Jurkat, Clone E6-1 (cell line): ENCODE results near the gene FOXG1.

ENCODE experiments used
- DNase-seq: peaks from one replicate; pipeline ENCODE4 v3.0.0-alpha.2; 2011; ENCODE audit warnings: low read depth, low spot score
- H3K4me3 ChIP-seq: 2 replicates; pipeline ENCODE4 v1.5.1; 2011; ENCODE audit warnings: mild to moderate bottlenecking, low read length, control low read depth, moderate library complexity

The FOXG1 gene

GRCh38 chr14:28773861-28774691 is 7.5 kb downstream of the FOXG1 start:
- H3K4me3 ChIP-seq: no peak overlapping the region

GRCh38 chr14:28774764-28775735 is 8.5 kb downstream of the FOXG1 start:
- no peak overlapping the region for H3K4me3 ChIP-seq
- no peak for DNase-seq

More at GRCh38 chr14:28773861-28774691, 7.5 kb downstream of the FOXG1 start:
- DNase-seq: no peak

GRCh38 chr14:28776482-28777266 is 10.1 kb downstream of the FOXG1 start:
- H3K4me3 ChIP-seq: no peak overlapping the region
- DNase-seq: no peak

- DNase-seq: no peak
- no peak overlapping the region for H3K4me3 ChIP-seq
These were observed 11.0 kb downstream of the FOXG1 start for GRCh38 chr14:28777471-28778137.

- H3K4me3 ChIP-seq: no peak overlapping the region
- no peak for DNase-seq
These were observed 11.8 kb downstream of the FOXG1 start for GRCh38 chr14:28778138-28779117.

GRCh38 chr14:28779456-28779855 is 12.9 kb downstream of the FOXG1 start:
- no peak for DNase-seq
- H3K4me3 ChIP-seq: no peak overlapping the region

- DNase-seq: no peak
- no peak overlapping the region for H3K4me3 ChIP-seq
These were observed 14.5 kb downstream of the FOXG1 start for GRCh38 chr14:28780843-28781820.

- no peak overlapping the region for H3K4me3 ChIP-seq
- no peak for DNase-seq
These were observed 15.7 kb downstream of the FOXG1 start for GRCh38 chr14:28782301-28782700.

- no peak for DNase-seq
- H3K4me3 ChIP-seq: no peak overlapping the region
These were observed 17.1 kb downstream of the FOXG1 start for GRCh38 chr14:28783664-28784063.

GRCh38 chr14:28784096-28785048 is 17.8 kb downstream of the FOXG1 start:
- no peak overlapping the region for H3K4me3 ChIP-seq

GRCh38 chr14:28785096-28785952 is 18.7 kb downstream of the FOXG1 start:
- DNase-seq: no peak
- no peak overlapping the region for H3K4me3 ChIP-seq

More at GRCh38 chr14:28784096-28785048, 17.8 kb downstream of the FOXG1 start:
- DNase-seq: no peak

- no peak overlapping the region for H3K4me3 ChIP-seq
- DNase-seq: no peak
These were observed 40.9 kb downstream of the FOXG1 start for GRCh38 chr14:28807518-28807917.

- DNase-seq: no peak
These were observed 47.2 kb downstream of the FOXG1 start for GRCh38 chr14:28813810-28814209.

More at GRCh38 chr14:28813810-28814209, 47.2 kb downstream of the FOXG1 start:
- no peak overlapping the region for H3K4me3 ChIP-seq
